CD4-positive, alpha-beta T cell treated with Interleukin-12 subunit alpha and Interleukin-12 subunit beta, for 1 hour (primary cell): ENCODE data around the gene SFTPA2.
"Not testable (repeated sequence)": the region's sequence is repeated elsewhere in the genome, so short reads cannot be mapped to it uniquely, and the experiment has no call there.

Experiments
- DNase-seq: peaks from one replicate; pipeline ENCODE4 v3.0.0-alpha.2; 2020

The SFTPA2 gene

DNA sequence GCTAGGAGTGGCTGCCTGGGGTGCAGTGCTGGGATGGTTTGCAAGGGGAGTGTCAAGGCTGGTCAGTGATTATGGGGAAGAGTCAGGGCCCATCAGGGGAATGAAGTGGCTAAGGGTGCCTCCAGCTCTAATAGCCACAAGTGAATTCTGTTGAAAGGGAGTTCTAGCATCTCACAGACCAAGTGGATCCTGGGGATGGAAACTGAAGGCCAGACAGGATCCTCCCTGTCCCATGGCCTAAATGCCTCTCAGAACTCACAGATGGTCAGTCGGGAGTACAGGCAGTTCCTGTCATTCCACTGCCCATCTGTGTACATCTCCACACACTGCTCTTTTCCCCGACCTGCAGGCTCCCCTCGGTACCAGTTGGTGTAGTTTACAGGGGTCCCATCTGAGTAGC lies 3.2 kb downstream of the SFTPA2 start:
- not testable (repeated sequence) for DNase-seq

DNA sequence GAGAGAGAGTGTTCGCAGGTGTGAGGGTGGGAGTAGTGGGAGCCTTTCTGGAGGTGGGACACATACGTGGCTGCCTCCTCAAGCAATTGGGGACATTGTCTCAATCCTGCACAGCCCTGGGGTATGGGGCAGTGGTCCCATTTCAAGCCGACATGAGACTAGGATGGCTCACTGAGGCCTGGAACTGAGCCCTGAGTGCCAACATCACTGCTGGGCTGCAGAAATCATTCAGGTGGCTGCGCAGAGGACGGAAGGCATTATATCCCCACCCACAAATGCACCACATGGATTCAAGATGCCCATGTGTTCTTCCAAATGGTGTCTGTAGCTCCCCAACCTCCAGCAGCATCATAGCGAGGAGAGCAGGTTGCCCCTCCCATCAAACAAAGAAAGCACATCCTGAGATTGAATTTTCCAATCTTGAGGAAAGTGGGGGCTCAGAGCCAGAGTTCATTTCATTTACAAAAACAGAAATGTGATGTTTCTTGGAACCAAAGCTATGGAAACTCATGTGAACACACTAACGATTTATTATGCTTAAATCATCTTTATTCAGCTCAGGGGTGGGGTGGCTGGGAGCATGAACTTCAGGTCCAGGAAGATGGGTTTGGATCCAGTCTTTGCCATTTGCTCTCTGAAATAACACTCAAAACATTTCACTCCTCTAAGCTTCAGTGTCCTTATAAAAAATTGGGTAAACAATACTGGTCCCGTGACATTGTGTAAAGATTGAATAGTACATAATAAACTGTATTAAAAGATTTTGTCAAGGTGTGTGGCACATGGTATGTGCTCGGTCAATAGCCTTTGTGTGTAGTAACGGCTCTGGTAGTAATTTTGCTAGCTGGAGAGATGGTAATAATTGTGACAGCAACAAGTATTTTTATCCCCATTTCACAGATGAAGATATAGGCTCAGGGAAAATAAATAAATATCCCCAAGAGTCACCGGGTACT lies 4.6 kb downstream of the SFTPA2 start:
- DNase-seq: no peak

- DNase-seq: no peak
Measured at GRCh38 chr10:79552143-79552542, 8.1 kb downstream of the SFTPA2 start.

GRCh38 chr10:79547973-79548372 lies 12.2 kb downstream of the SFTPA2 start:
- no peak for DNase-seq

DNA sequence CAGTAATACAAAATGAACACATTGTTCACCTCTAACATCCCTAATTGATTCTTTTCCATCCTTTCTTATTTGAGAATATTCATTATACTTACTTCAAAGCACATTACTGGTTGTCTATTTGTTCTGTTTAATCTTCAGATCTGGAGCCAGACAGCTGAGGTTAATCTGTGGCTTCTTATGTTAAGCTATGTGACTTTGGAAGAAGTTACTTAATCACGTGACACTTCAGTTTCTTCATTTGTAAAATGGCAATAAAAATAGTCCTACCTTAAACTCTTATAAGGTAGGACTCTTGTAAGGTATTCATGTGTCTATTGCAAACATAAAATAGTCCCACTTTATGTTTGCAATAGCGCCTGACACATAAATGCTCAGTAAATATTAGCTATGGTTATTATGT lies 13.1 kb downstream of the SFTPA2 start:
- not testable (repeated sequence) for DNase-seq

DNA sequence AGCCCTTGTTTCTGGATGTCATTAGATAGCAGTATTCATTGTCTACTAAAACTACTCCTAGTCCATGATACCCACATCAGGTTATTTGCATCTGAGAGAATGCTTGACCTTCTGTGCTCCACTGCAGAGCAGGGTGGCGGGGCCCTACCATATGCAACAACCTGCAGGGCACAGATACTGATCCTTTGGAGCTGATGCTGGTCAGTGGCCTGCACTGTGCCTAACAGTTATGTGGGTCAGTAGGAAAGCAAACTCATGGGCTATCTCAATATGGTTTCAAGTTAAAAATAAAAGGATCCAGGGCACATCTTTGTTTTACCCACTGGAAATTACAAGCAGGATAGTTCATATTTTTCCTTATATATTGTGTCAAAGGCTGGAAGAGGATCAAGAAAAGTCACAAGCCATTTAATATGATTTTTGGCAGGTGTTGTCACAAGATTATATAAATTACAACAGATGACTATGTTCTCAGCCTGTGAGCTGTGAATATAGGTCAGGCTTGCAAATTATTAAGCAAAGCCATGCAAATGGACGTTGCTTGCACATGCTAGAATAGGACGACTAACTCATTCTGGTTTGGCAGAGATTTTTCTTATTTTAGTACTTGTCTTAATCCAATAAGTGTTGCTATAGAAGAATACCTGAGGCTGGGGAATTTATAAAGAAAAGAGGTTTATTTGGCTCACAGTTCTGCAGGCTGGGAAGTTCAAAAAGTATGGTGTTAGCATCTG lies 15.1 kb downstream of the SFTPA2 start:
- not testable (repeated sequence) for DNase-seq

DNA sequence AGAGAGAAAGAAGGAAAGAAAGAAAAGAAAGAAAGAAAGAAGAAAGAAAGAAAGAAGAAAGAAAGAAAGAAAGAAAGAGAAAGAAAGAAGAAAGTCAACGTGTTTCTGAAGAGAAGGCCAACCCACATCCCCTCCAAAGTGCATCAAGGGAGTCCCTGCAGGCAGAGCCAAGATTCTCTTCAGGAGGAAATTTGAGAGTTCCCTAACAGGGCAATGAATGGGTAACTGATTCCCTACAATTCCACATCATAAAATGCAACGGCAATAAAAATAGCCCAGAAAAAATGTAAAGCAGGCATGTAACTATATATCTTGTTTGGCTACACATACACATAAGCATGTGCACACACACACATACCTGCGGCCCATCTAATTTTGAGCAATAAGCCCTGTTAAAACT lies 15.8 kb downstream of the SFTPA2 start:
- DNase-seq: not testable (repeated sequence)

DNA sequence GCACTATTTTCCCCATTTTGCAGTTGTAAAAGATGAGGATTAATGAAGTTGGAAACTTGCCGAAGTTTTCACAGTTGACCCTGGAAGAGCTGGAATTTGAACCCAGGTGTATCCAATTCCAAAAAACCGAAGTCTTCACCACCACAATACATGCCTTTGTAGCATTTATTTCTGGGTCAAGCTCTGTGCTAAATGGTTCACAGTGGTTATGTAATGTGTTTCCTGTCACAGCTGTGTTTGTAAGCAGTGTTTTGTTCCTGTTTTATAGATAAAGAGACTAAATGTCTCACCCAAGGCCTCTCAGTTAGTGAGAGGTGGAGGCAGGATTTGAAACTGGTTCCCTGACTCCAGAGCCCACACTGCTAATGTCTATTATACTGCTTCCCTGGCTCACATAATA lies 17.6 kb downstream of the SFTPA2 start:
- no peak for DNase-seq

DNA sequence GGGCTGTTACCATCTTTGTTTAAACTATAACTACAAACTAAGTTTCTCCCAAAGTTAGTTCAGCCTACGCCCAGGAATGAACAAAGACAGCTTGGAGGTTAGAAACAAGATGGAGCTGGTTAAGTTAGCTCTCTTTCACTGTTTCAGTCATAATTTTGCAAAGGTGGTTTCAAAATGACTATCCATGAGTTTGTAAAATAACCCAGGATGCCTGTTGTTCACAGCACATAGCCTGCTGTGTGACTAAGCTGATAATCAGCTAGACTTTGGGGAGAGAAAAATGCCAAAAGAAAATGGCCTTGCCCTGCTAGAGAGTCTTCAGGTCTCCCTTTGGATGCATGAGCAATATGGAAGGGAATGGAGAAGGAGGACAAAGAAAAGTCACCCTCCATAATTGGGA lies 19.3 kb downstream of the SFTPA2 start:
- DNase-seq: not testable (repeated sequence)

GRCh38 chr10:79538311-79538710 lies 21.9 kb downstream of the SFTPA2 start:
- not testable (repeated sequence) for DNase-seq

GRCh38 chr10:79533903-79534175 lies 26.4 kb downstream of the SFTPA2 start:
- not testable (repeated sequence) for DNase-seq

- not testable (repeated sequence) for DNase-seq
Measured at GRCh38 chr10:79533142-79533902, 26.9 kb downstream of the SFTPA2 start.

GRCh38 chr10:79528261-79528660 lies 31.9 kb downstream of the SFTPA2 start:
- not testable (repeated sequence) for DNase-seq

DNA sequence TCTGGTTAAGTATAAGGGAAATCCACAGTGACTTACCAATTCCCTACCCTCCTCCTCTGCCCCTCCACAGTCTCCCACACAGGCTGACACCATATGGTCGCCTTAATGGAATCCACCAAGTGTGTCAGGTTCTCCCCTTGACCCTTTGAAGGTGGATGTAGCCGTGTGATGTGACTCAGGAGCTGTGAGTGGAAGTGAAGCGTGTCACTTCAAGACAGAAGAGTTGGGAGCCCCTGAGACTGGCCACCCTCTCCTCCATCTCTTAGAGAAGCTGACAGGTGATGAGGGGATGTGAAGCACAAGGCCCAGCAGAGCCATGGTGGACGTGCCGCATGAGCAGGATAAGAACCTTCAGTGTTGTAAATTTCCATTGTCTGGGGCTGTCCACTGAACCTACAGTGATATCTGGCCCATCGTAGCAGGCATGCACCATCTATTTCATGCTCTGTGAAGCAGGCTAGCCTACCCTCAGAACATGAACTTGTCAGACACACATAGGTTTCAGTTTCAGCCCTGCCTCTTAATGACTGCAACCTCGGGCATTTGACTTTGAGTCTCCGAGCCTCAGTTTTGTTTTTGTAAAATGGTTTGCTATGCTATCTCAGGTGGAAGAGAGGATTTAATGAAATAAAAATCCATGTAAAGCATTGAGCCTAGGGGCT lies 35.0 kb downstream of the SFTPA2 start:
- not testable (repeated sequence) for DNase-seq

DNA sequence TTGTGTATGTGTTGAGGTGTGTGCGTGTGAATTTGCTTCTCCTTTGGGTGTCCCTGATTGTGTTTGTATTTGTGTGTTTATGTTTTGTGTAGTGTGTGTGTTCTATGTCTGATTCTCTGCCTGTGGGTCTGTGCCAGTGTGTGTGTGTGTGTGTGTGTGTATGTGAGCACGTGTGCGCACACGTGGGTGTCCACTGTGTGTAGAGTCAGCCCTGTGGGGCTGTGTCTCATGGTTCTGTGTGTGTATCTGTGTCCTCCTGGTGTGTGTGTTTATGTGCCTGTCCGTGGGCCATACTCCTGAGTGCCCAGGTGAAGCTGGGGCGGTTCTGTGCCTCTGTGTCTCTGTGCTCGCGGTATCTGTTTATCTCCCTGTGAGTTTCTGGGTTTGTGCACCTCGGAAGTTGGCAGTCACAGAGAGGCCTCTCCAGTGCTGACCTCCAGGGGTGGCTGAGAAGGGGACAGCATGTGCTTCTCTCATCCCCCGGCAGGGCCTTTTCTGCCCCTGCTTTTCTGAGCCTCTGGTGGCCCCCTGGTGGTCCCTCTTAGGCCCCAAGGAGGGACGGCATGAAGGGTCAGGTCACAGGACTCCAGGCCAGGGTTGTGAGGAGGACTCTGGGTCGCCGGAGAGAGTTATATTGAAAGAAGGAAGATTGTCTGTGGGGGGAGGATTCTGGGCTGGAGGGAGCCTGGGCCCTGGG lies 36.9 kb downstream of the SFTPA2 start:
- not testable (repeated sequence) for DNase-seq

DNA sequence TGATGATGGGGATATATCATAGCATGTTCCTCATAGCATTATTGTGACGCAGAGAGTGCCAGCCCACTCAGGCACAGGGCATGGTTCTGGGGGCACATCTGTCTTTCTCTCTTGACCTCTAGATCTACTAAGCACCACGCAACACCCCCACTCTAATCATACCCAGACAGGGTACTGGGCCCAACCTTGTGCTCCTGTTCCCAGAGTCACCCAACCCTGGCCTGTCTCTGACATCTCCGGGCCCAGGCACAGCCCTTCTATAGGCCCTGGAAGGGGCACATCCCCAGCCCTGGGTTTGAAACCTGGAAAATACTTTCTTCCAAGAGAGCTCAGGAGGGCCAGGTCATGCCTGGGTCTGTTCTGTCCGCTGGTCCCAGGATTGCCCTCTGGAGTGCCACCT lies 37.7 kb downstream of the SFTPA2 start:
- DNase-seq: not testable (repeated sequence)

GRCh38 chr10:79521751-79522150 lies 38.5 kb downstream of the SFTPA2 start:
- DNase-seq: not testable (repeated sequence)

DNA sequence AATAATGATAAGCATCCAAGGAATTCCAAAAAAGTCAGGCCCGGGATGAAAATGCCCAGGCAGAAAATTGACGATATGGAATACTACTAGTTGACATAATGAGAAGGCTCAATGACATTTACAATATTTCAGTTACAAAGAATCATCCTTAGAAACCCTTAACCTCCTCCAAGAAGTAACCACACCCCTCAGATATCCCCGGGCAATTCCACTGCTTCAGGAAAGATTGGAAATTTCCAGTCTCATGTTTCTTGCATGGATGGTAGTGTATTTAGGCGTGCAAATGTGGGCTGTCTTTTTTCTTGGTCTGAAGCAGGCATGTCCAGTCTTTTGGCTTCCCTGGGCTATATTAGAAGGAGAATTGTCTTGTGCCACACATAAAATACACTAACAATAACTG lies 42.6 kb downstream of the SFTPA2 start:
- DNase-seq: not testable (repeated sequence)

DNA sequence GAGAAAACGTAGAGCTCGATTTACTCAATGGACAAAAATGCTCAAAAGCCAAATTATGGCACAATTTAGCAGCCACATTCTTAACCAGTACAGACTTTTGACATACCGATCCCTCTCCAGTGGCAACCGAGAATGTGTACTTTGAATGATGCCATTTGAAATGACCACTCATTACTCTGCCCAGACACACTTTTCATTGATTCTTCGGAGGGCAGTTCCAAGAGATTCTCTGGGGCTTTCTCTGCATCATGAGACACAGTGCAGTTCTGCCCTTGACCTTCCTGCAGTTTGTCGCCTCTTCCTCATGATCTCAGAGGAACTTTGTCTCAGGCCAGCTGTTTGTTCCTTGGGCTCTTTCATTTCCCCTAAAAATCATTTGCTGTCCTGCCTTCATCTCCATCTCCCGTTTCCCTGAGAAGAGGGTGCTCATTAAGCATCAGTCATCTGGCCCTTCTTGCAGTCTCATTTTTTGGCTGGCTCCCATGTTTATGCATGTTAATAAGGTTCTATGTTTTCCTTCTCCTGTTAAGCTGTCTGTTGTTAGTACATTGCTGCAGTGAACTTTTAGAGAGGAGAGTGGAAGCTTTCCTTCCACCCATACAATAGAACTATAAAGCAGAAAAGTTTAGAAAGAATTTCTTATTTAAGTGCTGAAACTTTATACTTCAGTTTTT lies 43.5 kb downstream of the SFTPA2 start:
- not testable (repeated sequence) for DNase-seq

DNA sequence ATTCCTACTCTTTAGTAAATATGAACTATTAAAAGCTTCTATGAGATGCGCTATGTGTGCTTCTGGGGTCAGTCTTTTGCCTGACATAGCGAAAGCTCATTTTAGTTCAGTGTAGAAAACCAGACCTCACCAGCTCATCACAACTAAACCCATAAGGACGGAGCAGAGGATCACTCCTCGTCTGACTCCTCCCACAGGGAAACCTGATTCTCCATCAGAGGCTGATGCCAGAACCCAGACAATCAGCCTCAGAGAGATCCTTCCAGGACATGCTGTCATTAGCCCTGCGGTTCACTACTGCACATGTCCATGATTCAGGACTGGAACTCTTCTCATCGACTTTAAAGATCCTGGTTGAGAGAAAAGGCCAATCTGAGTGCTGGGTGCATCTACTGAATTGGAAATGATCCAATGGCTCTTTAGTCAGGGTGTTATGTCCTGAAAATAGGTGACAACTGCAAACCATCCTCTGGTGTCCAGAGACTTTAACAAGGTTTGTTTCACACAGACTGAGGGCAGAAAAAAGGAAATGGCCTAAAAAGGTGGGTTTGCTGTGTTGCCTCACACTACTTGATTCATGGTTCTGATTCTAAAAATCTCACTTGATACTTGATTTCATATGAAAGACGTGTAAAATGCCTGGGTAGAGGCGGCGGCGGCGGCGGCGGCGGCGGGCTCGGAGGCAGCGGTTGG lies 48.2 kb downstream of the SFTPA2 start, which contains the start of gene EIF5AL1:
TSS of gene EIF5AL1 (plus strand) at position 643 of the 693 bp plus-strand sequence. CDS start 117 bp downstream, outside the sequence.
- not testable (repeated sequence) for DNase-seq
